CD14-positive monocyte (primary cell): ENCODE measurements around the gene GSKIP. TPM values are rescaled to one million over a fixed set of nuclear protein-coding genes. Genes with fewer than 3 reads are reported as not detected.

Experiments
- DNase-seq, 3 donors: peaks; one replicate each; pipeline ENCODE4 v3.0.0-alpha.2; 2011 to 2022
- H2AFZ ChIP-seq: 2 replicates; pipeline ENCODE4 v1.6.0; 2012; ENCODE audit warnings: mild to moderate bottlenecking, low read depth, low read length, inconsistent platforms; ENCODE audit not compliant: insufficient read depth, poor library complexity, severe bottlenecking
- H3K27ac ChIP-seq, 2 donors: 1 replicate in 1 of 2; 2 replicates in 1 of 2; pipeline ENCODE4 v1.5.1; 2012 to 2013; ENCODE audit warnings: low read length in 2 of 2, control low read depth in 1 of 2, inconsistent platforms in 1 of 2, low read depth in 1 of 2, mild to moderate bottlenecking in 1 of 2
- H3K27me3 ChIP-seq, 2 donors: one replicate each; pipeline versions ENCODE4 v1.6.0 to v1.6.1; 2011 to 2013; ENCODE audit warnings: low read length in 2 of 2; ENCODE audit not compliant: control insufficient read depth in 2 of 2, insufficient read depth in 2 of 2
- H3K36me3 ChIP-seq, 2 donors: replicated peaks in 1 of 2; 1 replicate in 1 of 2; 2 replicates in 1 of 2; pipeline versions ENCODE4 v1.5.1 to v1.6.1; 2012 to 2013; ENCODE audit warnings: low read length in 2 of 2, control low read depth in 1 of 2, inconsistent platforms in 1 of 2, mild to moderate bottlenecking in 1 of 2; ENCODE audit not compliant: insufficient read depth in 2 of 2, control insufficient read depth in 1 of 2
- H3K4me1 ChIP-seq, 2 donors: 1 replicate in 1 of 2; 2 replicates in 1 of 2; pipeline versions ENCODE4 v1.5.1 to v1.6.1; 2012 to 2013; ENCODE audit warnings: low read length in 2 of 2, control low read depth in 1 of 2, inconsistent platforms in 1 of 2, mild to moderate bottlenecking in 1 of 2, moderate library complexity in 1 of 2; ENCODE audit not compliant: insufficient read depth in 2 of 2, control insufficient read depth in 1 of 2
- H3K4me2 ChIP-seq: replicated peaks from 2 replicates; pipeline ENCODE3; 2012; ENCODE audit warnings: low read length, moderate library complexity, mild to moderate bottlenecking; ENCODE audit not compliant: poor library complexity, severe bottlenecking; ENCODE audit errors: extremely low read depth
- H3K4me3 ChIP-seq, 3 experiments: fragments of 200-600 bp in 1 of 3; sonication (generic) in 1 of 3; replicated peaks in 1 of 3; 1 replicate in 2 of 3; 2 replicates in 1 of 3; pipeline ENCODE4 v1.5.1; 2011 to 2013; ENCODE audit warnings: low read length in 3 of 3, mild to moderate bottlenecking in 3 of 3, control low read depth in 2 of 3, low read depth in 2 of 3, inconsistent platforms in 1 of 3, moderate library complexity in 1 of 3
- H3K79me2 ChIP-seq: 2 replicates; pipeline ENCODE4 v1.6.0; 2012; ENCODE audit warnings: mild to moderate bottlenecking, control low read depth, inconsistent platforms, low read length, moderate library complexity; ENCODE audit not compliant: insufficient read depth
- H3K9ac ChIP-seq: 2 replicates; pipeline ENCODE4 v1.6.0; 2017; ENCODE audit warnings: low read length, mild to moderate bottlenecking; ENCODE audit not compliant: insufficient read depth, poor library complexity, severe bottlenecking
- H3K9me3 ChIP-seq, 2 donors: replicated peaks in 1 of 2; 1 replicate in 1 of 2; 2 replicates in 1 of 2; pipeline versions ENCODE4 v1.5.1 to v1.6.1; 2012 to 2013; ENCODE audit warnings: low read length in 2 of 2, control low read depth in 1 of 2; ENCODE audit not compliant: control insufficient read depth in 1 of 2, insufficient read depth in 1 of 2
- H4K20me1 ChIP-seq: 2 replicates; pipeline ENCODE4 v1.6.0; 2012; ENCODE audit warnings: mild to moderate bottlenecking, low read length, control low read depth, moderate library complexity; ENCODE audit not compliant: insufficient read depth
- H3K27ac Mint-ChIP-seq, 7 donors: one replicate each; pipeline ENCODE4 v1.8.0; 2020; ENCODE audit warnings: mild to moderate bottlenecking in 7 of 7, mixed read lengths in 7 of 7, moderate library complexity in 6 of 7, inconsistent platforms in 2 of 7
- H3K27me3 Mint-ChIP-seq, 3 donors: one replicate each; pipeline ENCODE4 v1.8.0; 2021 to 2022; ENCODE audit warnings: low read depth in 3 of 3, mild to moderate bottlenecking in 3 of 3, mixed read lengths in 3 of 3, moderate library complexity in 3 of 3, inconsistent platforms in 1 of 3
- H3K36me3 Mint-ChIP-seq, 2 donors: one replicate each; pipeline ENCODE4 v1.8.0; 2020; ENCODE audit warnings: mixed read lengths in 2 of 2, inconsistent platforms in 1 of 2, mild to moderate bottlenecking in 1 of 2
- H3K4me1 Mint-ChIP-seq: one replicate; pipeline ENCODE4 v1.8.0; 2020; ENCODE audit warnings: mild to moderate bottlenecking, mixed read lengths
- H3K4me3 Mint-ChIP-seq, 2 donors: one replicate each; pipeline ENCODE4 v1.8.0; 2020; ENCODE audit warnings: mild to moderate bottlenecking in 2 of 2, mixed read lengths in 2 of 2, moderate library complexity in 1 of 2
- H3K9me3 Mint-ChIP-seq, 7 donors: one replicate each; pipeline ENCODE4 v1.8.0; 2020 to 2022; ENCODE audit warnings: mixed read lengths in 7 of 7, mild to moderate bottlenecking in 6 of 7, moderate library complexity in 6 of 7, inconsistent platforms in 2 of 7
- CTCF ChIP-seq: fragments of 200-600 bp; IDR thresholded peaks from one replicate; pipeline ENCODE4 v1.8.0; 2022; ENCODE audit warnings: antibody characterized with exemption, mild to moderate bottlenecking
- WGBS: methylation state at CpG from one replicate; pipeline ENCODE4 v1.1.5; 2013; ENCODE audit warnings: missing lambda C conversion rate; ENCODE audit not compliant: insufficient coverage; 5-methylcytosine and 5-hydroxymethylcytosine counted together
- intact Hi-C, 2 donors: fragments of 100-400 bp; cut with micrococcal nuclease; formaldehyde crosslinking; loops; one replicate each; pipeline versions ENCODE4 v1.15.0 to v1.15.1; 2023
- polyA plus RNA-seq, 3 donors: library from polyadenylated mRNA; depleted of rRNA in 1 of 3; unstranded in 2 of 3; stranded (reverse) in 1 of 3; fragments of 300-500 nt in 2 of 3; fragments of >200 nt in 1 of 3; fragmentation: Illumina TruSeq in 2 of 3; gene quantifications; 1 replicate in 2 of 3; 2 replicates in 1 of 3; pipeline ENCODE4 v1.2.3, GENCODE V29; 2012 to 2021

Gene GSKIP
- polyA plus RNA-seq, 3 donors, result 3.1 to 24.7 (median 20.7) TPM

- peaks cover 9% of the 10 kb centered on the region in 2 donors for H3K36me3 Mint-ChIP-seq
- H3K36me3 ChIP-seq, result no peaks in the 10 kb centered on the region
Measured at GRCh38 chr14:96357216-96357615, 6.1 kb upstream of the GSKIP start.

GRCh38 chr14:96359959-96360358 is 3.4 kb upstream of the GSKIP start:
- peaks cover 40% of the 10 kb centered on the region for H3K4me1 Mint-ChIP-seq
- Histone ChIP-seq H2AFZ (no peak overlapping the region), H4K20me1 (peaks cover 19% of the 10 kb centered on the region), H3K27me3 (no peaks in the 10 kb centered on the region), H3K36me3 (no peaks in the 10 kb centered on the region), H3K4me3 (no peak overlapping the region), H3K79me2 (peaks cover 70% of the 10 kb centered on the region), H3K4me2 (no peak overlapping the region), H3K4me1 (peaks cover 31% of the 10 kb centered on the region in 2 donors), H3K9ac (no peak overlapping the region), H3K9me3 (no peaks in the 10 kb centered on the region), H3K27ac (no peak overlapping the region)
- DNase-seq, result no peak
- no peak overlapping the region for H3K4me3 Mint-ChIP-seq
- H3K36me3 Mint-ChIP-seq, result peaks cover 6 to 9% of the 10 kb centered on the region in 2 donors
- H3K27me3 Mint-ChIP-seq, result no peaks in the 10 kb centered on the region
- no peaks in the 10 kb centered on the region for H3K9me3 Mint-ChIP-seq
- intact Hi-C loops, result loop anchor here in 1 of 2 donors (10.0 kb wide), 1 partner anchor 145 kb away; the partner anchor contains the start of gene PAPOLA
- H3K27ac Mint-ChIP-seq, result no peak overlapping the region
- TF ChIP-seq CTCF, result no peak

More at GRCh38 chr14:96357216-96357615, 6.1 kb upstream of the GSKIP start:
- Histone ChIP-seq H4K20me1 (peaks cover 19% of the 10 kb centered on the region), H3K79me2 (peaks cover 53% of the 10 kb centered on the region), H3K9ac (no peak overlapping the region), H2AFZ (no peak overlapping the region), H3K4me3 (no peak overlapping the region), H3K4me1 (peaks cover 12 to 15% of the 10 kb centered on the region in 2 donors), H3K9me3 (no peaks in the 10 kb centered on the region), H3K27ac (no peak overlapping the region), H3K4me2 (no peak overlapping the region), H3K27me3 (no peaks in the 10 kb centered on the region)
- no peaks in the 10 kb centered on the region for H3K9me3 Mint-ChIP-seq
- H3K4me1 Mint-ChIP-seq, result peaks cover 26% of the 10 kb centered on the region
- intact Hi-C loops, result no loop called here
- TF ChIP-seq CTCF, result no peak
- H3K27me3 Mint-ChIP-seq, result no peaks in the 10 kb centered on the region
- WGBS, result 100% methylated on average over 3 of the region's 3 CpGs
- no peak for DNase-seq
- no peak overlapping the region for H3K27ac Mint-ChIP-seq
- no peak overlapping the region for H3K4me3 Mint-ChIP-seq
